Measurements from ENCODE around the gene CIDEA. TPM values are rescaled to one million over a fixed set of nuclear protein-coding genes. Genes with fewer than 3 reads are reported as not detected.

CIDEA gene
- total and polyA plus RNA-seq, 2 experiments from 2014 or later = not detected

DNA sequence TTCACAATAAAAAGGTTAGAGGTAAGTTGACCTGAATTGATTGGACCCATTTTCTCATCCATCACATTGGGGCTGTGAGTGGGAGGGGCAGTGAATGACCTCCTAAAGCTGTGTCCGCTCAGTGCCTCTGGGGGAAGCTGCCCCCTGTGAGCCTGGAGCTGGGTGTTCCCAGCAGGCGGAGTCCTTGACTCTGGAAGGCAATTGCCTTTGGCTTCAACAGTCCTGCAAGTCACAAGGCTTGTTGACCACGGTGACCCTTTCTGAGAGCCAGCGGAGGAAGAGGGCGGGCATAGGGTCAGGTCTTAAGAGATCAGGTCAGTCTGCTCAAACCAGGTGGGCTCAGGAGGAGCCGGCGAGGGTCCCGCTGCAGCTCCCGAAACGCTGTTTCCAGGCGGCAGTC lies 1.1 kb upstream of the CIDEA start:
- in situ Hi-C loops (cut with MboI) = no loop called here
- H3K9me2 ChIP-seq (ENCODE audit: insufficient read depth) = no peaks in the 10 kb centered on the region
- 16 to 22% methylated on average over 11 of the region's 11 CpGs for WGBS, 2 experiments (ENCODE audit: low coverage in 1 of 2, low lambda C conversion rate in 2 of 2, missing lambda C conversion rate in 2 of 2)
- DNase-seq = no peak
- H3K4me2 ChIP-seq (ENCODE audit: unreplicated experiment) = no peak overlapping the region
- H2AFZ ChIP-seq = no peak overlapping the region
- H3K9ac ChIP-seq = no peak overlapping the region
- H3K9me3 ChIP-seq (ENCODE audit: low read depth) = no peaks in the 10 kb centered on the region
- H3K27me3 ChIP-seq (replicated peaks; ENCODE audit: insufficient read depth) = peaks cover 31% of the 10 kb centered on the region
- H3K36me3 ChIP-seq (ENCODE audit: low read depth) = no peaks in the 10 kb centered on the region
- TF ChIP-seq EZH2 (IDR thresholded peaks at IDR 0.05; ENCODE audit: insufficient read depth, poor library complexity, severe bottlenecking) = peak; percentile 19
- TF ChIP-seq EZH2phosphoT487 (IDR thresholded peaks at IDR 0.05; ENCODE audit: insufficient read depth, low read depth) = no peak
- H3K4me1 ChIP-seq (ENCODE audit: insufficient read depth) = peaks cover 12% of the 10 kb centered on the region; the same call in 1 of the 2 replicates
- peaks cover 7% of the 10 kb centered on the region for H3F3A ChIP-seq (ENCODE audit: insufficient read depth)
- no peak overlapping the region for H3K27ac ChIP-seq
- no peaks in the 10 kb centered on the region for H4K20me1 ChIP-seq (ENCODE audit: insufficient read depth)
- H3K79me2 ChIP-seq (ENCODE audit: insufficient read depth) = no peaks in the 10 kb centered on the region
- no peak overlapping the region for H3K4me3 ChIP-seq

DNA sequence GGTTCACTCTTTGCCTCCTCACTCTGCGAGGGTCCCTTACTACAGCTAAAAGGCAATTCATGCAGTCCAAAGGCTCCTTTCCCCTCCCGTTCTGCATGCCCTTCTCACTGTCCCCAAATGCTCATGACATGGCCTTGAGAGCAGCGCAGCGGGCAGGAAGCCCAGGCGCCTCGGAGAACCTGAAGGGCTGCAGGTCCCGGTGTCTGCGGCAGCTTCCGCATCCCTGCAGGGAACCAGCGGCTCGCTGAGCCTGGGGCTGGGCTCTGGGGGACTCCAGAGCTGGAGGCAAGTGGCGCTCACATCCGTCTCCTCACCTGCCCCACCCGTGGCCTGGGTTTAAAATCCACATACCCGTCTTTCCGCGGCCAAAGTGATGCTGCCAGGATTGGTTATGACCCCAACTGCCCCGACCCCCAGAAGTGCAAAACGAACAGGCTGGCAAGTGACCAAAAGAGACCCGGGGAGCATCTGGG lies 462 bp upstream of the CIDEA start:
- Histone ChIP-seq H3K9me3 (ENCODE audit: low read depth) (no peaks in the 10 kb centered on the region), H2AFZ (no peak overlapping the region), H3K9ac (no peak overlapping the region), H3K27me3 (replicated peaks; ENCODE audit: insufficient read depth) (peaks cover 25% of the 10 kb centered on the region), H3K4me2 (ENCODE audit: unreplicated experiment) (peak overlapping the region; percentile 62), H3K4me1 (ENCODE audit: insufficient read depth) (peaks cover 12% of the 10 kb centered on the region; the same call in 1 of the 2 replicates), H3K27ac (no peak overlapping the region), H3K9me2 (ENCODE audit: insufficient read depth) (no peaks in the 10 kb centered on the region), H3K79me2 (ENCODE audit: insufficient read depth) (no peaks in the 10 kb centered on the region), H3F3A (ENCODE audit: insufficient read depth) (peaks cover 7% of the 10 kb centered on the region), H3K4me3 (peak overlapping the region; percentile 43; the same call in 1 of the 2 replicates), H3K36me3 (ENCODE audit: low read depth) (no peaks in the 10 kb centered on the region), H4K20me1 (ENCODE audit: insufficient read depth) (no peaks in the 10 kb centered on the region)
- 7 to 8% methylated on average over 20 of the region's 20 CpGs for WGBS, 2 experiments (ENCODE audit: low coverage in 1 of 2, low lambda C conversion rate in 2 of 2, missing lambda C conversion rate in 2 of 2)
- no peak for TF ChIP-seq EZH2phosphoT487 (IDR thresholded peaks at IDR 0.05; ENCODE audit: insufficient read depth, low read depth)
- TF ChIP-seq EZH2 (IDR thresholded peaks at IDR 0.05; ENCODE audit: insufficient read depth, poor library complexity, severe bottlenecking) = peak; percentile 66
- DNase-seq = no peak
- in situ Hi-C loops (cut with MboI) = no loop called here

DNA sequence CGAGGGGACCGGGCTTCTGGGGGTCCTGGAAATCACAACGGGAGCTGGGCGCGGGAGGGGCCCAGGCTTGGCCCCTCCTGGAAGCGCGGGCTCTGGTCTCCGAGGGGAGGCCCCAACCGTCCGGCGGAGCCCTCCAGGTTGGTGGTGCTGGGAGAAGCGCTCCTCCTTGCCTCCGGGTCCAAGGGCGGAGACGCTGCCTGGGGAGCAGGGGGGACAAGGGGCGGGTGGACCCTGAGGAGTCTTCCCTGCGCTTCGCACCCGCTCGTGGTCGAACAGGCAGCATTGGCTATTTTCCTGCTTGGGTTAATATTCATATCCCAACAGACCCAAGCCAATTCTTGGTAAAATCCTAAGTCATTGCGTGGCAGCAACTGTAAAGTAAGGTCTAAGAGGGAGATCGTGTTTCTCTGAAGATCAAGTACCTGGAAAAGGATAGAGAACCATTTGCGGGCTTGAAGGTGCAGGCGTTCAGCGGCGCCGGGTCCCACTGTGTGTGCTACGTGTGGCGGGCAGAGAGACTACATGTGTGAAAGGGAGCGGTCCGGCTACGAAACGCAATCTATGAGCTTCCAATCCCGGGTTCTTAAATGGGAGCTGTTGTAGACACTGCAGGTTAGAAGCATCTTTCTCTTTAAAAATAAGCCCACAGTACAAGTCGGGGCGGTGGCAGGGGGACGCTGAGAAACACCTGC lies 805 bp downstream of the CIDEA start:
- DNase-seq = no peak
- peaks cover 12% of the 10 kb centered on the region; the same call in 1 of the 2 replicates for H3K4me1 ChIP-seq (ENCODE audit: insufficient read depth)
- no peak for TF ChIP-seq EZH2 (IDR thresholded peaks at IDR 0.05; ENCODE audit: insufficient read depth, poor library complexity, severe bottlenecking)
- no peak for TF ChIP-seq EZH2phosphoT487 (IDR thresholded peaks at IDR 0.05; ENCODE audit: insufficient read depth, low read depth)
- no peaks in the 10 kb centered on the region for H3K9me2 ChIP-seq (ENCODE audit: insufficient read depth)
- no peak overlapping the region for H3K9ac ChIP-seq
- no peaks in the 10 kb centered on the region for H3K36me3 ChIP-seq (ENCODE audit: low read depth)
- H2AFZ ChIP-seq = no peak overlapping the region
- H3K4me3 ChIP-seq = no peak overlapping the region
- WGBS, 2 experiments (ENCODE audit: low coverage in 1 of 2, low lambda C conversion rate in 2 of 2, missing lambda C conversion rate in 2 of 2) = 34 to 39% methylated on average over 33 to 36 of the region's 38 CpGs
- H3K27me3 ChIP-seq (replicated peaks; ENCODE audit: insufficient read depth) = peaks cover 17% of the 10 kb centered on the region
- in situ Hi-C loops (cut with MboI) = no loop called here
- H3K79me2 ChIP-seq (ENCODE audit: insufficient read depth) = no peaks in the 10 kb centered on the region
- peaks cover 7% of the 10 kb centered on the region for H3F3A ChIP-seq (ENCODE audit: insufficient read depth)
- H3K4me2 ChIP-seq (ENCODE audit: unreplicated experiment) = no peak overlapping the region
- no peaks in the 10 kb centered on the region for H3K9me3 ChIP-seq (ENCODE audit: low read depth)
- no peak overlapping the region for H3K27ac ChIP-seq
- H4K20me1 ChIP-seq (ENCODE audit: insufficient read depth) = no peaks in the 10 kb centered on the region

DNA sequence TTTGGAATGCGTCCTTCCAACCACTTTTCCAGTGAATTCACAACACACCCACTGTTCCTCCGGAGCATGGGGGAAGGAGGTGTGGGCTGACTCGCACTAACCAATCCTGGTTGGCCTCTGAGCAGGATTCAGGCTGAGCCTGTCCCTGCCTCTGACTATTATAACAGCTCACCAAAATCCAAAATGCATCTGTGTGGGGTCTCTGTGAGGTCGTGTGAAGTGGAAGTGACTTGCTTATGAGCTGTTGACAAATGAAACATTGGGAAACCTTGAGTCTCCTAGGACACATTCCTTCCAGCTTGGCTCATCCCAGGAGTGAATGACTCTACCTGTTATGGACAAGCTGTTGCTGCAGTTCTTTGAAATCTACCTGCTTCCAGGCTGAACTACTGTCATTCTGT lies 1.5 kb downstream of the CIDEA start:
- no peaks in the 10 kb centered on the region for H3K9me3 ChIP-seq (ENCODE audit: low read depth)

More for the DNA sequence above, 1.5 kb downstream of the CIDEA start:
- H3K79me2 ChIP-seq (ENCODE audit: insufficient read depth) = no peaks in the 10 kb centered on the region
- no peaks in the 10 kb centered on the region for H3K36me3 ChIP-seq (ENCODE audit: low read depth)
- WGBS, 2 experiments (ENCODE audit: low coverage in 1 of 2, low lambda C conversion rate in 2 of 2, missing lambda C conversion rate in 2 of 2) = 31% methylated on average over 4 of the region's 4 CpGs
- no peak for TF ChIP-seq EZH2phosphoT487 (IDR thresholded peaks at IDR 0.05; ENCODE audit: insufficient read depth, low read depth)
- no peak for TF ChIP-seq EZH2 (IDR thresholded peaks at IDR 0.05; ENCODE audit: insufficient read depth, poor library complexity, severe bottlenecking)
- H3K27ac ChIP-seq = no peak overlapping the region
- no peak overlapping the region for H3K4me2 ChIP-seq (ENCODE audit: unreplicated experiment)
- H3K4me1 ChIP-seq (ENCODE audit: insufficient read depth) = peaks cover 12% of the 10 kb centered on the region; the same call in 1 of the 2 replicates
- in situ Hi-C loops (cut with MboI) = no loop called here
- H2AFZ ChIP-seq = no peak overlapping the region
- peaks cover 7% of the 10 kb centered on the region for H3F3A ChIP-seq (ENCODE audit: insufficient read depth)
- H3K9me2 ChIP-seq (ENCODE audit: insufficient read depth) = no peaks in the 10 kb centered on the region
- DNase-seq = peak; percentile 54
- H3K27me3 ChIP-seq (replicated peaks; ENCODE audit: insufficient read depth) = peaks cover 23% of the 10 kb centered on the region
- H4K20me1 ChIP-seq (ENCODE audit: insufficient read depth) = no peaks in the 10 kb centered on the region
- no peak overlapping the region for H3K4me3 ChIP-seq
- H3K9ac ChIP-seq = no peak overlapping the region

Data from GM23248 (cell line).